Heart left ventricle (tissue), 13 donors: Measurements from ENCODE around the gene ITGB3.

Experiments
- CTCF ChIP-seq, 12 donors: fragments of 200-600 bp; sonication (generic) in 4 of 12; IDR thresholded peaks; one replicate each; pipeline versions ENCODE4 v1.5.0 to v1.8.0; 2018 to 2022; ENCODE audit warnings: antibody characterized with exemption in 12 of 12, mild to moderate bottlenecking in 5 of 12
- POLR2A ChIP-seq, 2 donors: fragments of 450-650 bp; IDR thresholded peaks; one replicate each; pipeline ENCODE4 v1.6.1; 2017; ENCODE audit warnings: antibody characterized with exemption in 2 of 2, mild to moderate bottlenecking in 2 of 2, moderate library complexity in 2 of 2
- donor health status: ischemic (EF 13 %, LVEDD 7.1; RV severe dilation, severe dysfunction).
- donor health status: DM: no; HTN: yes; CAD: no.
- donor health status: DM: no; HTN: no; CAD: no.
- donor health status: ischemic (EF 25% LVEDD 6.9; RV normal size, moderate dysfunction).
- donor health status: ischemic (EF 25% LVEDD 5.7; RV mildly dilated, moderate dysfunction).
- donor health status: ischemic (EF 35%, LVEDD 5.7; RV mildly dilated, moderate dysfunction).
- donor health status: nonischemic (EF 11% LVEDD 7.7; RV severe dilation, severe dysfunction).
- donor health status: DM: yes; HTN: yes; CAD: no.
- donor health status: PGD.
- donor health status: ischemic (EF 29% LVEDD 5.4; RV normal size, mild dysfunction).
- donor health status: nonischemic (EF 23%, LVEDD 6.1; RV moderate dilation, normal function).

GRCh38 chr17:47235506-47235905 lies 18.1 kb upstream of the ITGB3 start:
- TF ChIP-seq CTCF (IDR thresholded peaks at IDR 0.05) (no peak), POLR2A (IDR thresholded peaks at IDR 0.05) (no peak)
